Measurements from ENCODE around the gene BRD2.

GRCh38 chr6:32971581-32972352, 3.4 kb downstream of the BRD2 start:
- no peak for TF ChIP-seq CTCF (IDR thresholded peaks at IDR 0.05)
- TF ChIP-seq POLR2A (IDR thresholded peaks at IDR 0.05), result peak in 1 of 2 donors; percentile 99
